ENCODE measurements around the gene S100A4. TPM values are rescaled to one million over a fixed set of nuclear protein-coding genes. Genes with fewer than 3 reads are reported as not detected.

The S100A4 gene
- total and polyA plus RNA-seq, 9 donors, result 188 to 266 (median 210) TPM

DNA sequence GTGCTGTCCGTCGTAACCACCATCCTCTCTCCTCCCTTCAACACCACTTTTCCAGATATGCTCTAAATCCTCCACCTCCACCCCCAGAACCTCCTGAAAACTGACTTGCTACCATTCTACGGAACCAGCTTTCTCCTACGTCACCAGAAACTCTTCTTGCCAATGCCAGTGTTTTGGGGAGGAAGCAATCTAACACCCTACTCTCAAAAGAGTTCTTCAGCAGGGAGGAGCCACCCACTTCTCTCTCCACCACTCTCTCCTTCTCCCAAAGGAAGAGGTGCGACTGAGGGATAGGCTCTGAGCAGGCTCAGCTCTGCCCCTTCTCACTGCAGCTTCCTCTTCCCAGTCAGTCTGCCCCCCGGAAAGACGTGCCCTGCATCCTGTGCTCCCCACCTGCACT is 26.1 kb upstream of the S100A4 start:
- no peaks in the 10 kb centered on the region for H3K27me3 ChIP-seq (ENCODE audit: control insufficient read depth, insufficient read depth, low read length)
- no peaks in the 10 kb centered on the region for H3K36me3 ChIP-seq (ENCODE audit: control insufficient read depth, insufficient read depth, low read length)
- 57% methylated on average over 4 of the region's 7 CpGs for WGBS (ENCODE audit: insufficient coverage)
- H3K4me1 ChIP-seq (ENCODE audit: control insufficient read depth, insufficient read depth, low read length), result peaks cover 25% of the 10 kb centered on the region
- no peak overlapping the region for H3K4me3 ChIP-seq (ENCODE audit: low read length)
- H3K27ac ChIP-seq (ENCODE audit: low read length), result no peak overlapping the region
- H3K9me3 ChIP-seq (replicated peaks; ENCODE audit: control insufficient read depth, low read depth, low read length), result no peaks in the 10 kb centered on the region
- no peak for DNase-seq

GRCh38 chr1:153570874-153571273 is 25.3 kb upstream of the S100A4 start:
- WGBS (ENCODE audit: insufficient coverage), result 82% methylated on average over 4 of the region's 5 CpGs

GRCh38 chr1:153569465-153569864 is 23.9 kb upstream of the S100A4 start:
- Histone ChIP-seq H3K36me3 (ENCODE audit: control insufficient read depth, insufficient read depth, low read length) (no peaks in the 10 kb centered on the region), H3K4me3 (ENCODE audit: low read length) (no peak overlapping the region), H3K27ac (ENCODE audit: low read length) (no peak overlapping the region), H3K4me1 (ENCODE audit: control insufficient read depth, insufficient read depth, low read length) (peaks cover 41% of the 10 kb centered on the region), H3K9me3 (replicated peaks; ENCODE audit: control insufficient read depth, low read depth, low read length) (no peaks in the 10 kb centered on the region), H3K27me3 (ENCODE audit: control insufficient read depth, insufficient read depth, low read length) (no peaks in the 10 kb centered on the region)
- 83% methylated on average over 2 of the region's 8 CpGs for WGBS (ENCODE audit: insufficient coverage)
- no peak for DNase-seq

More at GRCh38 chr1:153570874-153571273, 25.3 kb upstream of the S100A4 start:
- H3K27me3 ChIP-seq (ENCODE audit: control insufficient read depth, insufficient read depth, low read length), result no peaks in the 10 kb centered on the region
- no peaks in the 10 kb centered on the region for H3K36me3 ChIP-seq (ENCODE audit: control insufficient read depth, insufficient read depth, low read length)
- no peak overlapping the region for H3K27ac ChIP-seq (ENCODE audit: low read length)
- no peaks in the 10 kb centered on the region for H3K9me3 ChIP-seq (replicated peaks; ENCODE audit: control insufficient read depth, low read depth, low read length)
- no peak for DNase-seq
- H3K4me1 ChIP-seq (ENCODE audit: control insufficient read depth, insufficient read depth, low read length), result peaks cover 34% of the 10 kb centered on the region
- no peak overlapping the region for H3K4me3 ChIP-seq (ENCODE audit: low read length)

GRCh38 chr1:153568367-153569099 is 22.9 kb upstream of the S100A4 start:
- Histone ChIP-seq H3K27me3 (ENCODE audit: control insufficient read depth, insufficient read depth, low read length) (no peaks in the 10 kb centered on the region), H3K4me3 (ENCODE audit: low read length) (peak overlapping the region; percentile 11), H3K9me3 (replicated peaks; ENCODE audit: control insufficient read depth, low read depth, low read length) (no peaks in the 10 kb centered on the region), H3K4me1 (ENCODE audit: control insufficient read depth, insufficient read depth, low read length) (peaks cover 46% of the 10 kb centered on the region), H3K36me3 (ENCODE audit: control insufficient read depth, insufficient read depth, low read length) (no peaks in the 10 kb centered on the region), H3K27ac (ENCODE audit: low read length) (peak overlapping the region; percentile 18)
- DNase-seq, result peak; percentile 92
- 7% methylated on average over 21 of the region's 25 CpGs for WGBS (ENCODE audit: insufficient coverage)

- Histone ChIP-seq H3K36me3 (ENCODE audit: control insufficient read depth, insufficient read depth, low read length) (no peaks in the 10 kb centered on the region), H3K27me3 (ENCODE audit: control insufficient read depth, insufficient read depth, low read length) (no peaks in the 10 kb centered on the region), H3K4me1 (ENCODE audit: control insufficient read depth, insufficient read depth, low read length) (peaks cover 50% of the 10 kb centered on the region), H3K27ac (ENCODE audit: low read length) (peak overlapping the region; percentile 18), H3K4me3 (ENCODE audit: low read length) (no peak overlapping the region), H3K9me3 (replicated peaks; ENCODE audit: control insufficient read depth, low read depth, low read length) (no peaks in the 10 kb centered on the region)
- WGBS (ENCODE audit: insufficient coverage), result 62% methylated on average over 17 of the region's 22 CpGs
- peak; percentile 21 for DNase-seq
Measured at GRCh38 chr1:153567621-153568366, 22.2 kb upstream of the S100A4 start.

DNA sequence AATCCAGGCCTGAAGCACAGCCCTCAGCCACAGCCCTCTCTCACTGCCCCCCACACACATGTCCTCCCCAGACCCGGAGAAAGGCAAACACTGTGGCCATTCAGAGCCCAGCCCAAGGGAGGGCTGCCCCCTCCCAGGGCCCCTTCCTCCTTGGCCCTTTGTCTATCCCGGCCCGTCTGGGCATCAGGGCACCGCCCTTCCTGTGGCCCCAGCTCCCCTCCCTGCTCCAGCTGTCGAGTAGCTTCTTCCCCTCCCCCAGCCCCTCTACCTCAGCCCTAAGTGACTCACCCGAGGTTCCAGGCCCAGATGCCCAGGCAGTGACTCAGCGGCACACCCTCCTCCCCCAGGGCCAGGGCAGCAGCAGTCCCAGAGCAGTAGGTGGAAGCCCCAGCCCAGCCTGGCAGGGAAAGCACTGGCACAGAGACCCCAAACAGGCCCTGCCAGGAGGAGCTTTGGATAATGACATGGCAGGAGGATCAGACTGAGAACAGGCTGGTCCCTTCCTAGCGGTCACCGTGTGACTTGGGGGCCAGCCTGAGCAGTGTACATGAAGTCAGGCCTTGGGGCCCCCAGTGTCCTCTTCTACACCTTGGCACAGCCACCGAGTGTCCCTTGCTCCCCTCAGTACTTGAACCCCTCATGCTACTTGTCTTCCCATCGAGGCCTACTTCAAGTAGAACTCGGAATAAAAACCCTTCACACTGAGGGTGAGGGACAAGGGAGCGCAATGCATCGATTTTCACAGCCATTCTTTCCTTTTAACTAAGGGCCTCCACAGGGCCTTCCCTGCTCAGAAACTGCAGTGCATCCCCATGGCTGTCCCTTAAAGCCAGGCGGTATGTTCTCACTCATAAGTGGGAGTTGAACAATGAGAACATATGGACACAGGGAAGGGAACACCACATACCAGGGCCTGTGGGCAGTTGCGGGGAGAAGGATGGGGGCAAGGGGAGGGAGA is 21.1 kb upstream of the S100A4 start:
- H3K27ac ChIP-seq (ENCODE audit: low read length), result peak overlapping the region; percentile 91
- no peaks in the 10 kb centered on the region for H3K36me3 ChIP-seq (ENCODE audit: control insufficient read depth, insufficient read depth, low read length)
- DNase-seq, result peak; percentile 93
- H3K27me3 ChIP-seq (ENCODE audit: control insufficient read depth, insufficient read depth, low read length), result no peaks in the 10 kb centered on the region
- 37% methylated on average over 12 of the region's 16 CpGs for WGBS (ENCODE audit: insufficient coverage)
- H3K9me3 ChIP-seq (replicated peaks; ENCODE audit: control insufficient read depth, low read depth, low read length), result no peaks in the 10 kb centered on the region
- H3K4me1 ChIP-seq (ENCODE audit: control insufficient read depth, insufficient read depth, low read length), result peaks cover 46% of the 10 kb centered on the region
- H3K4me3 ChIP-seq (ENCODE audit: low read length), result no peak overlapping the region

DNA sequence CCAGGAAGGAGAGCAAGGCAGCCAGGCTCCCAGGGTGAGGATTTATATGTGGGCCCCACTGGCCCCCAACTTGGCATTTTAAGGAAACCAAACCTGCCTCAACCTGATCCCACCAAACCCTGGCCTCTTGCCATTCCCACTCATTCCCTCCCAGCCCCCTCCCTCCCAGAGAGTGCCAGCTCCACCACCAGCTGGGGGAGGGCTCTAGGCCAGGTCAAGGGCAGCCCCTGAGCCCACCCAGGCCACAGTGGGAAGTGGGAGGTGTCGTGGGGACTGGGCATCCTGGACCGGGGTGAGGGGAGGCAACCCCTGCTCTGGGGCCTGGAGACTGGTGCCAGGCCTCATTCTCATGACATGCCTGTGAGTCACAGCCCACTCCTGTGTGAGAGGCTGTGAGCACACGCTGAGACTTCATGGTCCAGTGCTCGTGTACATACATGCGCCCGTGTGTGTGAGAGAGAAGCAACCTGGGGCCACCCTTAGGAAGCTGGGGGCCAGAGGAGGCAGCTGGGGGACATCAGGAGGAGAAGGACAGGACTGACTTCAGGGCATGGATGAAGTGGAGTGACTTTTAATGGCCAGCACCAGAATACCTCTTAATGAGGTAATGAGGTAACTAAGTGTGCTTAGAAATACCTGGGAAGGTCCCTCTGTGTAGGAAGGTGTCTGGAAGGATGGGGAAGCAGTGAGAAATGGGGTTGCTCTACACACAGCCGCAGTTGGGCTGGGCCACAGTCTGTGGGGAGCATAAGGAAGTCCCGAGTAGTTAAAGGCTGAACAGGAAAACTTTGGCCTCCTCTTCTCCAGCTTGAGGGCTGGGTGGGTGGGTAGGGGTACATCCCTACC is 20.1 kb upstream of the S100A4 start, which contains the start of gene S100A2:
S100A2 (minus strand) TSS at position 316 of the 846 bp plus-strand sequence. CDS start 1,967 bp downstream, outside the sequence.
- whole genome bisulfite sequencing (ENCODE audit: insufficient coverage), result 65% methylated on average over 6 of the region's 8 CpGs
- Histone ChIP-seq H3K27me3 (ENCODE audit: control insufficient read depth, insufficient read depth, low read length) (no peaks in the 10 kb centered on the region), H3K4me1 (ENCODE audit: control insufficient read depth, insufficient read depth, low read length) (peaks cover 46% of the 10 kb centered on the region), H3K27ac (ENCODE audit: low read length) (peak within 1 kb of the TSS; percentile 91), H3K9me3 (replicated peaks; ENCODE audit: control insufficient read depth, low read depth, low read length) (no peaks in the 10 kb centered on the region), H3K36me3 (ENCODE audit: control insufficient read depth, insufficient read depth, low read length) (no peaks in the 10 kb centered on the region), H3K4me3 (ENCODE audit: low read length) (no peak within 1 kb of the TSS)
- DNase-seq, result peak; percentile 41

GRCh38 chr1:153563991-153564390 is 18.4 kb upstream of the S100A4 start:
- H3K4me3 ChIP-seq (ENCODE audit: low read length), result no peak overlapping the region
- 90% methylated on average over 5 of the region's 7 CpGs for WGBS (ENCODE audit: insufficient coverage)
- no peak for DNase-seq

DNA sequence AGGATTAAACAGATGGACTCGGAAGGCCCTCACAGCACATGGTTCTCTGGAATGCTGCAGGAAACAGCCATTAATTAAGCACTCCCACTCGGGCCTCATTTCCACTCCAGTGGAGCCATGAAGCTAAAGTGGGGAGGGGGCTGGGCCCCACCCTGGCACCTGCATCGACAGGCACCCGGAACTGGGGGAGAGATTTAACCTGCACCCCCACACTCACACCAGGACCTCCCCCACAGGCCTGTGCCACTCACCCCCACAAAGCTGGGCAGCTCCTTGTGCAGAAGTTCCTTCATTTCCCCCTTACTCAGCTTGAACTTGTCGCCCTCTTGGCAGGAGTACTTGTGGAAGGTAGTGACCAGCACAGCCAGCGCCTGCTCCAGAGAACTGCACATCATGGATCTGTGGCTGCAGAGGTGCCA is 17.9 kb upstream of the S100A4 start:
- Histone ChIP-seq H3K27ac (ENCODE audit: low read length) (no peak overlapping the region), H3K36me3 (ENCODE audit: control insufficient read depth, insufficient read depth, low read length) (no peaks in the 10 kb centered on the region), H3K27me3 (ENCODE audit: control insufficient read depth, insufficient read depth, low read length) (no peaks in the 10 kb centered on the region), H3K9me3 (replicated peaks; ENCODE audit: control insufficient read depth, low read depth, low read length) (no peaks in the 10 kb centered on the region), H3K4me3 (ENCODE audit: low read length) (no peak overlapping the region), H3K4me1 (ENCODE audit: control insufficient read depth, insufficient read depth, low read length) (peaks cover 43% of the 10 kb centered on the region)
- 70% methylated on average over 5 of the region's 6 CpGs for WGBS (ENCODE audit: insufficient coverage)
- DNase-seq, result no peak

More at GRCh38 chr1:153563991-153564390, 18.4 kb upstream of the S100A4 start:
- no peaks in the 10 kb centered on the region for H3K27me3 ChIP-seq (ENCODE audit: control insufficient read depth, insufficient read depth, low read length)
- H3K4me1 ChIP-seq (ENCODE audit: control insufficient read depth, insufficient read depth, low read length), result peaks cover 46% of the 10 kb centered on the region
- H3K36me3 ChIP-seq (ENCODE audit: control insufficient read depth, insufficient read depth, low read length), result no peaks in the 10 kb centered on the region
- H3K9me3 ChIP-seq (replicated peaks; ENCODE audit: control insufficient read depth, low read depth, low read length), result no peaks in the 10 kb centered on the region
- no peak overlapping the region for H3K27ac ChIP-seq (ENCODE audit: low read length)
